Panc1 (cell line): ENCODE results near the gene SIK3. TPM values are rescaled to one million over a fixed set of nuclear protein-coding genes. Genes with fewer than 3 reads are reported as not detected.

Source experiments
- ATAC-seq: fragments of 200-7000 bp; cut with Tn5 transposase; 2 replicates; pipeline ENCODE4 v1.9.1; 2020; ENCODE audit warnings: mild to moderate bottlenecking, moderate library complexity
- BruUV-seq: library from RNA; stranded (reverse); fragments of 400-500 nt; replicated peaks from 2 replicates; lab custom pipeline; 2021; lab: Mats Ljungman, UMichigan
- CTCF ChIA-PET: fragments of 300-600 bp; sonication (Branson Sonifier 250); formaldehyde crosslinking; loops from one replicate; lab custom pipeline; 2022; ENCODE audit warnings: antibody characterized with exemption; lab: Charles Lee
- POLR2A ChIA-PET: fragments of 300-600 bp; sonication (Branson Sonifier 250); formaldehyde crosslinking; loops from one replicate; lab custom pipeline; 2022; ENCODE audit warnings: antibody characterized with exemption; lab: Charles Lee
- DNase-seq: peaks from one replicate; pipeline ENCODE4 v3.0.0-alpha.2; 2010; ENCODE audit warnings: low read depth, low spot score
- H3K27ac ChIP-seq: 2 replicates; pipeline ENCODE4 v1.5.1; 2011; ENCODE audit warnings: mild to moderate bottlenecking, low read length, inconsistent platforms
- H3K27me3 ChIP-seq: fragments of 200-500 bp; sonication (Bioruptor generic); 2 replicates; pipeline ENCODE4 v1.6.0; 2014; ENCODE audit warnings: low read length, inconsistent platforms; ENCODE audit not compliant: control insufficient read depth, insufficient read depth
- H3K36me3 ChIP-seq: fragments of 200-500 bp; sonication (Bioruptor generic); 2 replicates; pipeline ENCODE4 v1.5.1; 2014; ENCODE audit warnings: inconsistent platforms, mild to moderate bottlenecking, low read length, moderate library complexity; ENCODE audit not compliant: control insufficient read depth, insufficient read depth
- H3K4me1 ChIP-seq: 2 replicates; pipeline ENCODE4 v1.5.1; 2011; ENCODE audit warnings: inconsistent platforms, mild to moderate bottlenecking, low read length, moderate library complexity; ENCODE audit not compliant: control insufficient read depth, insufficient read depth
- H3K4me3 ChIP-seq, 2 experiments: 2 replicates each; pipeline ENCODE4 v1.5.1; 2011 to 2012; ENCODE audit warnings: low read depth in 2 of 2, low read length in 2 of 2, mild to moderate bottlenecking in 2 of 2, inconsistent platforms in 1 of 2, moderate library complexity in 1 of 2
- H3K9me3 ChIP-seq: fragments of 200-500 bp; sonication (Bioruptor generic); 2 replicates; pipeline ENCODE4 v1.5.1; 2014; ENCODE audit warnings: low read depth, mild to moderate bottlenecking, inconsistent platforms, low read length, moderate library complexity; ENCODE audit not compliant: control insufficient read depth, insufficient read depth
- POLR2AphosphoS5 ChIP-seq: IDR thresholded peaks from 2 replicates; pipeline ENCODE4 v1.6.1; 2012; ENCODE audit warnings: mild to moderate bottlenecking, low read depth, low read length, moderate library complexity
- SIN3A ChIP-seq: IDR thresholded peaks from 2 replicates; pipeline ENCODE4 v1.6.1; 2012; ENCODE audit warnings: low read depth, mild to moderate bottlenecking, low read length, moderate library complexity, borderline replicate concordance; ENCODE audit not compliant: insufficient read depth
- TCF7L2 ChIP-seq: IDR thresholded peaks from 2 replicates; pipeline ENCODE4 v1.6.1; 2011; ENCODE audit warnings: mild to moderate bottlenecking, low read depth, low read length, inconsistent platforms
- in situ Hi-C: cut with HindIII; loops from 2 replicates; pipeline ENCODE4 v1.10.0; 2016; ENCODE audit warnings: low sequenced_read_pairs, low pct_unique_long_range_greater_than_20kb
- intact Hi-C: fragments of 100-400 bp; cut with micrococcal nuclease; formaldehyde crosslinking; loops from one replicate; pipeline ENCODE4 v1.10.0; 2022; ENCODE audit not compliant: unreplicated experiment
- total RNA-seq: library from RNA; stranded (reverse); gene quantifications from one replicate; pipeline ENCODE4 v1.2.1, GENCODE V29; 2021; ENCODE audit not compliant: unreplicated experiment
- TF ChIP-seq, protein P1 (sequence below), 2 experiments: IDR thresholded peaks; 2 replicates each; pipeline ENCODE4 v1.6.1; 2011 to 2012; ENCODE audit warnings: low read depth in 2 of 2, control low read depth in 1 of 2, low read length in 1 of 2, mild to moderate bottlenecking in 1 of 2, moderate library complexity in 1 of 2; ENCODE audit not compliant: insufficient read depth in 1 of 2
- TF ChIP-seq, protein P2 (sequence below): fragments of 450-650 bp; IDR thresholded peaks from 2 replicates; pipeline ENCODE4 v1.5.1; 2017; ENCODE audit warnings: mild to moderate bottlenecking

SIK3 gene
- total RNA-seq, 1 experiment from 2014 or later: 39.7 TPM

DNA sequence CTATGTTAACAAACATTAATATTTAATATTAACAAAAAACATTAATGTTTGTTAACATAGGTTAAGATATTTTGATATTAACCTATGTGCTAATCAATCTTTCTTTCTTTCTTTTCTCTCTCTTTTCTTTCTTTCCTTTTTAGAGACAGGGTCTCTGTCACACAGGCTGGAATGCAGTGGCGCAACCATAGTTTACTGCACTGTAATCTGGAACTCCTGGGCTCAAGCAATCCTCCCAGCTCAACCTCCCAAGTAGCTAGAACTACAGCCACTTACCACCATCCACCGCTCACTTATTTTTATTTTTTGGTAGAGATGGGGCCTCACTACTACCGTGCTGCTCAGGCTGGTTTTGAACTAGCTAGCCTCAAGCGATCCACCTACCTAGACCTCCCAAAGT, 13.2 kb downstream of the SIK3 start:
- ATAC-seq: 0 out of 2 replicates have a peak, but pooled peaks have one; percentile 35
- Histone ChIP-seq H3K4me3 (no peak overlapping the region), H3K27me3 (no peaks in the 10 kb centered on the region), H3K36me3 (no peaks in the 10 kb centered on the region), H3K4me1 (peaks cover 4% of the 10 kb centered on the region), H3K9me3 (no peaks in the 10 kb centered on the region), H3K27ac (no peak overlapping the region)
- CTCF ChIA-PET: no interaction called here
- intact Hi-C loops (no loop called here), in situ Hi-C loops (no loop called here)
- TF ChIP-seq, protein P1, sequence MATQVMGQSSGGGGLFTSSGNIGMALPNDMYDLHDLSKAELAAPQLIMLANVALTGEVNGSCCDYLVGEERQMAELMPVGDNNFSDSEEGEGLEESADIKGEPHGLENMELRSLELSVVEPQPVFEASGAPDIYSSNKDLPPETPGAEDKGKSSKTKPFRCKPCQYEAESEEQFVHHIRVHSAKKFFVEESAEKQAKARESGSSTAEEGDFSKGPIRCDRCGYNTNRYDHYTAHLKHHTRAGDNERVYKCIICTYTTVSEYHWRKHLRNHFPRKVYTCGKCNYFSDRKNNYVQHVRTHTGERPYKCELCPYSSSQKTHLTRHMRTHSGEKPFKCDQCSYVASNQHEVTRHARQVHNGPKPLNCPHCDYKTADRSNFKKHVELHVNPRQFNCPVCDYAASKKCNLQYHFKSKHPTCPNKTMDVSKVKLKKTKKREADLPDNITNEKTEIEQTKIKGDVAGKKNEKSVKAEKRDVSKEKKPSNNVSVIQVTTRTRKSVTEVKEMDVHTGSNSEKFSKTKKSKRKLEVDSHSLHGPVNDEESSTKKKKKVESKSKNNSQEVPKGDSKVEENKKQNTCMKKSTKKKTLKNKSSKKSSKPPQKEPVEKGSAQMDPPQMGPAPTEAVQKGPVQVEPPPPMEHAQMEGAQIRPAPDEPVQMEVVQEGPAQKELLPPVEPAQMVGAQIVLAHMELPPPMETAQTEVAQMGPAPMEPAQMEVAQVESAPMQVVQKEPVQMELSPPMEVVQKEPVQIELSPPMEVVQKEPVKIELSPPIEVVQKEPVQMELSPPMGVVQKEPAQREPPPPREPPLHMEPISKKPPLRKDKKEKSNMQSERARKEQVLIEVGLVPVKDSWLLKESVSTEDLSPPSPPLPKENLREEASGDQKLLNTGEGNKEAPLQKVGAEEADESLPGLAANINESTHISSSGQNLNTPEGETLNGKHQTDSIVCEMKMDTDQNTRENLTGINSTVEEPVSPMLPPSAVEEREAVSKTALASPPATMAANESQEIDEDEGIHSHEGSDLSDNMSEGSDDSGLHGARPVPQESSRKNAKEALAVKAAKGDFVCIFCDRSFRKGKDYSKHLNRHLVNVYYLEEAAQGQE (IDR thresholded peaks at IDR 0.05; ENCODE audit: insufficient read depth in 1 of 2, low read depth in 2 of 2, low read length in 1 of 2): no peak
- TF ChIP-seq, protein P2, sequence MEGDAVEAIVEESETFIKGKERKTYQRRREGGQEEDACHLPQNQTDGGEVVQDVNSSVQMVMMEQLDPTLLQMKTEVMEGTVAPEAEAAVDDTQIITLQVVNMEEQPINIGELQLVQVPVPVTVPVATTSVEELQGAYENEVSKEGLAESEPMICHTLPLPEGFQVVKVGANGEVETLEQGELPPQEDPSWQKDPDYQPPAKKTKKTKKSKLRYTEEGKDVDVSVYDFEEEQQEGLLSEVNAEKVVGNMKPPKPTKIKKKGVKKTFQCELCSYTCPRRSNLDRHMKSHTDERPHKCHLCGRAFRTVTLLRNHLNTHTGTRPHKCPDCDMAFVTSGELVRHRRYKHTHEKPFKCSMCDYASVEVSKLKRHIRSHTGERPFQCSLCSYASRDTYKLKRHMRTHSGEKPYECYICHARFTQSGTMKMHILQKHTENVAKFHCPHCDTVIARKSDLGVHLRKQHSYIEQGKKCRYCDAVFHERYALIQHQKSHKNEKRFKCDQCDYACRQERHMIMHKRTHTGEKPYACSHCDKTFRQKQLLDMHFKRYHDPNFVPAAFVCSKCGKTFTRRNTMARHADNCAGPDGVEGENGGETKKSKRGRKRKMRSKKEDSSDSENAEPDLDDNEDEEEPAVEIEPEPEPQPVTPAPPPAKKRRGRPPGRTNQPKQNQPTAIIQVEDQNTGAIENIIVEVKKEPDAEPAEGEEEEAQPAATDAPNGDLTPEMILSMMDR: no peak
- no peak for TF ChIP-seq SIN3A
- TF ChIP-seq POLR2AphosphoS5: no peak
- TF ChIP-seq TCF7L2: no peak
- DNase-seq: no peak
- BruUV-seq: no TSS peak
- POLR2A ChIA-PET: interaction anchor here (0.6 kb wide), 1 partner anchor 205 kb away, joined by 3 read pairs; no protein-coding TSS in a partner anchor

GRCh38 chr11:117083011-117083935, 15.0 kb downstream of the SIK3 start:
- intact Hi-C loops (no loop called here), in situ Hi-C loops (no loop called here)
- Histone ChIP-seq H3K4me3 (no peak overlapping the region), H3K4me1 (peaks cover 4% of the 10 kb centered on the region), H3K27ac (no peak overlapping the region), H3K9me3 (no peaks in the 10 kb centered on the region), H3K27me3 (no peaks in the 10 kb centered on the region), H3K36me3 (no peaks in the 10 kb centered on the region)
- TSS peak; percentile 7 for BruUV-seq
- ChIA-PET CTCF (interaction anchor here (0.6 to 0.7 kb wide), 2 partner anchors 11 to 36 kb away, joined by 3 to 10 read pairs; no protein-coding TSS in a partner anchor), POLR2A (no interaction called here)
- DNase-seq (no peak), ATAC-seq (no peak)
- no peak for TF ChIP-seq POLR2AphosphoS5
- TF ChIP-seq SIN3A: no peak

DNA sequence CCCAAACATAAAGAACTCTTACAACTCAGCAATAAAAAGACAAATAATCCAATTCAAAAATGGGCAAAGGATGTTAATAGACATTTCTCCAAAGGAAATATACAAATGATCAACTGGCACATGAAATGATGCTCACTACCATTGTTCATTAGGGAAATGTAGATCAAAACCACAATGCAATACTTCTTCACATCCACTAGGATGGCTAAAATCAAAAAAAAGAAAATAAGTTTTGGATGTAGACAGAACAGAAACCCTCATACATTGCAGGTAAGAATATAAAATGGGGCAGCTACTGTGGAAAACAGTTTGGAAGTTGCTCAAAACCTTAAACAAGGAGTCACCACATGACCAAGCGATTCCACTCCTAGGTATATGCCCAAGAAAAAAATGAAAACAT, 16.3 kb downstream of the SIK3 start:
- intact Hi-C loops: no loop called here
- no peak for TF ChIP-seq SIN3A
- TF ChIP-seq, protein P1 (IDR thresholded peaks at IDR 0.05; ENCODE audit: insufficient read depth in 1 of 2, low read depth in 2 of 2, low read length in 1 of 2): no peak
- TF ChIP-seq, protein P2: no peak
- TF ChIP-seq TCF7L2: no peak
- TF ChIP-seq POLR2AphosphoS5: no peak
- no peak overlapping the region for H3K27ac ChIP-seq
- peaks cover 17% of the 10 kb centered on the region for H3K4me1 ChIP-seq
- POLR2A ChIA-PET: no interaction called here
- in situ Hi-C loops: no loop called here
- no peaks in the 10 kb centered on the region for H3K9me3 ChIP-seq
- H3K36me3 ChIP-seq: no peaks in the 10 kb centered on the region
- H3K4me3 ChIP-seq: no peak overlapping the region
- no TSS peak for BruUV-seq
- ATAC-seq: no peak
- H3K27me3 ChIP-seq: no peaks in the 10 kb centered on the region
- DNase-seq: no peak
- CTCF ChIA-PET: no interaction called here
